NCI-H2196 (cell line): ENCODE data around the gene C16orf89.
A peak's percentile ranks its signal among the peaks of the same experiment; 100 is the strongest.
"Not testable (repeated sequence)": the region's sequence is repeated elsewhere in the genome, so short reads cannot be mapped to it uniquely, and the experiment has no call there.

ENCODE experiments used
- DNase-seq: peaks from one replicate; lab custom pipeline; 2025; ENCODE audit not compliant: unreplicated experiment; lab: John Stamatoyannopoulos, UW

C16orf89 gene

DNA sequence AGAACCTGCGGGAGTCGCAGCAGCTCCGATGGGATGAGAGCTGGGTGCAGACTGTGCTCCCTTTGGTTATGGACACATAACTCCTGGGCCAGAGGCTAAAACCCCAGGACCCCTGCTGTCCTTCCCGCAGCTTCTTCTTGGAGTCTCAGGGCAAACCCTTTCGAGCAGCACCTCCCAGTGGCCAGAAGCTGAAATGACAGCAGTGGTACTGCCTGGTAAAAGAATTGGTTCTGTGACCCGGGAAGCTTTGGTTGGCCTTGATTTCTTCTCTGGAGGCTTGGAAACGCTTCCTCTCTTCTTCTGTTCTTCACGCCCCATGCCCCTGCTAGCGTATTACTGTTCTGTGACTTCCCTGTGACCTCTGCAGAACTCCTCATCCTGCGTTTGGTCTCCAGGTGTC is 19.0 kb upstream of the C16orf89 start:
- peak; percentile 58 for DNase-seq

- not testable (repeated sequence) for DNase-seq
Observed at GRCh38 chr16:5084099-5084731, 18.5 kb upstream of the C16orf89 start.

DNA sequence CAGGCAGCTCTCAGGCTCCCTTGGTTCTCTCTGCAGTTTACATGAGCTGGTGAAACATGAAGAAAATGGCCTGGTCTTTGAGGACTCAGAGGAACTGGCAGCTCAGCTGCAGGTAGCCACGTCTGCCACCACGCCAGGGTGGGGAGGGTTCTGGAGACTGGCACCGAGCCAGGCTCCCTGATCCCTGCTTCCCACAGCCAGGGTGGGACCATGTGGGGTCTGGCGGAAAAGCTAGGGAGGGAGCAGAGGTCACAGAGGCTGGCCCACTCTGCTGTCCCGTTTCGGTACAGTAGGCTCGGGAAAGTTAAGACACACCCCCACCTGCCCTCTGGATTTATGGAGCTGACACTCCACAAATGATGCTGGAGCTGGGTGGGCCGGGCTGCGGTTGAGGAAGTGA is 17.9 kb upstream of the C16orf89 start:
- DNase-seq = not testable (repeated sequence)

GRCh38 chr16:5080996-5081395 is 15.2 kb upstream of the C16orf89 start:
- not testable (repeated sequence) for DNase-seq

DNA sequence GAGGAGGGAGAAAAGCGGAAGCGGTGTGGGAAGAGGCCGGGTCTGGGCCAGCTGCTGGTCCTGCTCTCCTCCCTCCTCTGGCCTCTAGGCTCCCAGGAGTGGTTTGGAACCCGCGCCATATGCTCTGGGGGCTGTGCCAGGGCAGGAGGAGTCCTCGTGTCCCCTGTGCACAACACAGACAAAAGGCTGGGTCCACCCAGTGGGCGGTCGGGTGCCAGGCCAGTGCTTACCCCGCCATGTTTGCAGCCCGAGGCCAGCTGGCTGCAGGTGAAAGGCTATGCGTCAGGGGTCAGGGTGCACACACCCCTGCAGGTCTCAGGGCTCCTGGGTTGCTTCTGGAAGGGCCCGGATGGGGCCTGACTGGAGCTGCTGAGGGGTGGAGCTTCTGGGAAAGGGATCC is 14.7 kb upstream of the C16orf89 start:
- not testable (repeated sequence) for DNase-seq

DNA sequence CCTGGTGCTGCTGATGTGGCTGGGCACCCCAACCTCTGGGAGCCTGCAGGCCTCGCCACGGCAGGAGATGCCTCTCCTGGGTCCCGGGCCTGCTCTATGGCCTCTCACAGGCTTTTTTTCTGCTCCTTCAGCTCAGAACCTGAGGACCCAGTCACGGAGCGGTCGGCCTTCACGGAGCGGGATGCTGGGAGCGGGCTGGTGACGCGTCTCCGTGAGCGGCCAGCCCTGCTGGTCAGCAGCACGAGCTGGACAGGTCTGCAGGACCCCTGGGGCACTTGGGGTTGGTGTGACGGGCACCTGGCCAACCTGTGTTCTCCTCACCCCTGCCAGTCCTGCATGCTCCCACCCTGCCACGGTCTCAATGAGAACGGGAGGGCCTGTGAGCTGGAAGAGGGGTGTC is 12.9 kb upstream of the C16orf89 start:
- no peak for DNase-seq

GRCh38 chr16:5077304-5077703 is 11.5 kb upstream of the C16orf89 start:
- DNase-seq = no peak

- DNase-seq = no peak
Observed at GRCh38 chr16:5075637-5076036, 9.9 kb upstream of the C16orf89 start.

- DNase-seq = not testable (repeated sequence)
Observed at GRCh38 chr16:5073771-5074170, 8.0 kb upstream of the C16orf89 start.

- DNase-seq = no peak
Observed at GRCh38 chr16:5073279-5073629, 7.5 kb upstream of the C16orf89 start.

DNA sequence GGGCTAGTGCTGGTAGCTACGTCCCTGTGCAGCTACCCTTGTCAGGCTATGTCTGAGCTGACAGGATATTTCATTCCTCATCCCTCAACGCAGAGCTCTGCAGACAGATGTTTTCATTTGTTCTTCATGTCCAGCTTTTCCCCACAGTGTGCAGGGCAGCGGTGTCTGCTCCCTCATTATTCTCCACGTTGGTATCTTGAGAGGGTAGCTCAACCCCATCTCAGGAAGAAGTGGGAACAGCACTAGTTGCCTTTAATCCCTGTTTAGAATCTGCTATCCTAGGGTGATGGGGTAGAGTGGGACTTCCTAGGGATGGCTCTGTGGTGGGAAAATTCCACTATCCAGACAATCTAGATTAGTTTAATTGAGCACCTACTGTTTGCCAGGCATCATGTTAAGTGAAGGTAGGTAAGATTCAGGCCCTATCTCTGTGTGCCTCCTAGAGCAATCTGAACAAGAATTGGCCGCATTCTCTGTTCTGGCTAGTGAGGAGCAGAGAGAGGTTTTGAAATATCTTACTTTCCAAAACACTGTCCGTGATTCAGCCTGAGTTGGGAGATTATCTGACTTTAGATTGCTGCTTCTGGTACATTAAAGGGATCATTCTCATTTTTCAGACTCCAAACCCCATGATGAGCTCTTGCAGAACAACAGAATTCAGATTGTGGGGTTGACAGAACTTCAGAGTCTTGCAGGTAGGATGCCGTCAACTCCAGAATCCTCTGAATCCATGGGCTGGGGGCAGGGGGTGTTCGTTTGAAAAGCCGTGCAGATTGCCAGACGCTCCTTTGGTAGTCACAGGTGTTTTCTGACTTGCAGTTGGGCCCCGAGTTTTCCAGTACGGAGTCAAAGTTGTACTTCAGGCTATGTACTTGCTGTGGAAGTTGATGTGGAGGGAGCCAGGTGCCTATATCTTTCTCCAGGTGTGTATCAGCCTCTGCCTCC is 6.8 kb upstream of the C16orf89 start:
- no peak for DNase-seq

DNA sequence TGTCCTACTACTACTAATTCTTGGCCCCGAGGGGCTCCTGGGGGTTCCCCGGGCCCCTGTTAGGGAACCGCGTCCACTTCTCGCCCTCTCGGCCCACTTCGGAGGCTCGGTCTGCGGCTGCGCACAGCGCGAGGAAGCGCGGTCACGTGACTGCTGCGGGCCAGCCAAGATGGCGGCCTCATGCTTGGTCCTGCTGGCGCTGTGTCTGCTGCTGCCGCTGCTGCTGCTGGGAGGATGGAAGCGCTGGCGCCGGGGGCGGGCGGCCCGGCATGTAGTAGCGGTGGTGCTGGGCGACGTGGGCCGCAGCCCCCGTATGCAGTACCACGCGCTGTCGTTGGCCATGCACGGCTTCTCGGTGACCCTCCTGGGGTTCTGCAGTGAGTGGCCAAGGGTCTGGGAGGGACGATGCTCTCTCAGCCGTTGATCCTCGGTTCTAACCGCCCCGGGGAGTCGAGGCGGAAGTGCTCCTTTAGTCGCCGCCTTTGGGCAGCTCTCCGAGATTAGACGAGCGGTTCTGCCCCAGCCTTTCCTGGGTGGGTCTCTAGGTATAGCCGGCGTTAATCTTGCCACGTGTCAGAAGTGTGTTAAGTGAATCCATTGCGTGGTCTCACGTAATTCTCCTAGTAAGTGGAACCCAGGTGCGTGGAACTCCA is 6.1 kb upstream of the C16orf89 start, which contains the start of gene ALG1:
ALG1 (plus strand) TSS at position 163 of the 653 bp plus-strand sequence; CDS start at position 170, 7 bp downstream.
- peak; percentile 94 for DNase-seq

DNA sequence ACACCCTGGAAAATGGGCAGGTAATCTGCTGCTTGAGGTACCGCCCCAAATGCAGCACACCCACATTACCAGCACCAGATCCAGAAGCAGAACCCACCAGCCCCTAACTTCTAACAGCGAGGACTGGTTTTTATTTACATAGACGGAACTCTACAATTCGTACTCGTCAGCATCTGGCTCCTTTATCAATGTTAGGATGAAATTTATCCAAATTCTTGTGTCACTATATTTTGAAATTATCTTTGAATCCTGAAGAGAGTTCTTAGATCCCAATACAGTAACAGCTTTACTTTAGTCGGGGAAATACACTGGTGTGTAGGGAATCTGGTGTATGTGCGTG is 5.6 kb upstream of the C16orf89 start:
- DNase-seq = no peak

- DNase-seq = no peak
Observed at GRCh38 chr16:5070431-5071186, 4.9 kb upstream of the C16orf89 start.

GRCh38 chr16:5069854-5070253 is 4.1 kb upstream of the C16orf89 start:
- no peak for DNase-seq

DNA sequence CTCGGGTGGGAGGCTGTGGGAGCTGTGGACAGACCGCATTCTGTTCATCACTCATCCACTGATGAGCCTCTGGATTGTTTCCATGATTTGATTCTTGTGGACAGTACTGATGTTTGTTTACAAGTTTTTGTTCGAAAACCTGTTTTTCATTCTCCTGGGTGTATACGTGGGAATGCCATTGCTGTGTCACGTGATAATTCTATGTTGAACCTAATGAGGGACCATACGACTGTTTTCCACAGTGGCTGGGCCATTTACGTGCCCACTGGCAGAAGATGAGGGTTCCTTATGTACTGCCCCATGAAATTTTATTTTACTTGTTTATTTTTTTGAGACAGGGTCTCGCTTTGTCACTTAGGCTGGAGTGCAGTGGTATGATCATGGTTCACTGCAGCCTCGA is 3.3 kb upstream of the C16orf89 start:
- no peak for DNase-seq

GRCh38 chr16:5066511-5066910 is 755 bp upstream of the C16orf89 start:
- DNase-seq = no peak

GRCh38 chr16:5065326-5065725 is 430 bp downstream of the C16orf89 start:
- DNase-seq = no peak

DNA sequence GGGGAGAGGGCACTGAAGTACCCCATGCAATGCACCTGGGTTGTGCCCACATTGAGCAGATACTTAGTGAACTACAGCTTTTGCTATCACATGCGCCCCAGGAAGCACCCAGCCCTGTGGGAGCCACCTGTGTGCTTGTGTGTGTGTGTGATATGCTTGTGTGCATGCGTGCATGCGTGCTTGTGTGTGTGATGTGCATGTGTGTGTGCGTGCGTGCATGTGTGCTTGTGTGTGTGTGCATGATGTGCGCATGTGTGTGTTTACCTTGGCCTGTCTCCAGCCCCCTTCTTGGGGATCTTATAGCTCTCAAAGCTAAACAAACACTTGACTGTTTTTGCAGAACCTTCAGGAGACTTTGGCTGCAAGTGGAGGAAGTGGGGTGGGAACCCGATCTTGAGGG is 841 bp downstream of the C16orf89 start:
- peak; percentile 47 for DNase-seq

DNA sequence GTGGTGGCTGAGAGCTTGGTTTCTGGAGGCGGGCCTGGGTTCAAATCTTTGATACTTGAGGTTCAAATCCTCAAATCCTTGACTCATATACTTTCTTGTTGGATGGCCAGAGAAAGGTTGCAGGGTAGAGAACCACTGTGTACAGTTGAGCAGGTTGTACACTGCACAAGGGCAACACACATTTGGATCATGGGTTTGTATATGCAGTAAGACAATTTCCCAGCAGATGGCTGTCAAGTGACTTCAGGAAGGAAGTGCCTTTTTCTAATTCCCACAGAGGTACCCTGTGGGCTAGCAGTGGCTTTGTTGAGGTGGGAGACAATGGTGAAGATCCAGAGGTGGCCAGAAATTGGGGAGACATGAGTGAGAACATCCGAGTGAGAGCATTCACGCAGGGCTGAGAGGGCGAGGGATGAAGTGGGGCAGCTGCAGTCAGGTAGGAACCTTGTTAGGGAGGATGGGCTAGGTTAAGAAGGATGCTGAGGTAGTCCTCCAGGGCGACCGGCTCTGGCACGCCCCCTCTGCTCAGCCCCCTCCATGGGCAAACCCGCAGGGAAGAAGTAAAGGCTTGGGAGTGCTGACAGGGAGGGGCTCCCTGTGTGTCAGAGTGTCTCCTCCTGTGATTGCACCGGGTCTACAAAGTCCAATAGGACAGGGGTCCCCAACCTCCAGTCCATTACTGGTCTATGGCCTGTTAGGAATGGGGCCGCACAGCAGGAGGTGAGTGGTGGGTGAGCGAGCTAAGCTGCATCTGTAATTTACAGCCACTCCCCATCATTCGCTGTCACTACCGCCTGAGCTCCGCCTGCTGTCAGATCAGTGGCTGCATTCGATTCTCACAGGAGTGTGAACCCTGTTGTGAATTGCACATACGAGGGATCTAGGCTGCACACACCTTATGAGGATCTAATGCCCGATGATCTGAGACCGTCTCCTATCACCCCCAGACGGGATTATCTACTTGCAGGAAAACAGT is 2.7 kb downstream of the C16orf89 start:
- no peak for DNase-seq
